PC-3 (cell line): Measurements from ENCODE around the gene P2RY6. TPM values are rescaled to one million over a fixed set of nuclear protein-coding genes. Genes with fewer than 3 reads are reported as not detected.
A peak's percentile ranks its signal among the peaks of the same experiment; 100 is the strongest.

Experiments used
- ATAC-seq: fragments of 200-7000 bp; cut with Tn5 transposase; 2 replicates; pipeline ENCODE4 v1.9.1; 2020; ENCODE audit warnings: mild to moderate bottlenecking, moderate library complexity
- BruUV-seq: library from RNA; stranded (reverse); fragments of 400-500 nt; replicated peaks from 2 replicates; lab custom pipeline; 2021; lab: Mats Ljungman, UMichigan
- CTCF ChIA-PET: fragments of 300-600 bp; sonication (Branson Sonifier 250); formaldehyde crosslinking; loops from one replicate; lab custom pipeline; 2022; ENCODE audit warnings: antibody characterized with exemption; lab: Charles Lee
- POLR2A ChIA-PET: fragments of 300-600 bp; sonication (Branson Sonifier 250); formaldehyde crosslinking; loops from one replicate; lab custom pipeline; 2022; ENCODE audit warnings: antibody characterized with exemption; ENCODE audit not compliant: unreplicated experiment; lab: Charles Lee
- DNase-seq: peaks from one replicate; pipeline ENCODE4 v3.0.0-alpha.2; 2015
- H2AFZ ChIP-seq: fragments of 300-600 bp; sonication (generic); 2 replicates; pipeline ENCODE4 v1.6.0; 2016; ENCODE audit warnings: antibody characterized with exemption, low read length
- H3F3A ChIP-seq: fragments of 300-600 bp; sonication (generic); one replicate; pipeline ENCODE4 v1.6.0; 2017; ENCODE audit warnings: antibody characterized with exemption, low read length, control low read depth, mild to moderate bottlenecking; ENCODE audit not compliant: unreplicated experiment
- H3K27ac ChIP-seq: fragments of 300-600 bp; sonication (generic); 2 replicates; pipeline ENCODE4 v1.5.1; 2016; ENCODE audit warnings: mild to moderate bottlenecking, low read length
- H3K27me3 ChIP-seq: fragments of 300-600 bp; sonication (generic); 2 replicates; pipeline ENCODE4 v1.6.1; 2016; ENCODE audit warnings: low read length, mixed read lengths
- H3K36me3 ChIP-seq: fragments of 300-600 bp; sonication (generic); 2 replicates; pipeline ENCODE4 v1.6.1; 2016; ENCODE audit warnings: low read depth, mixed run types, low read length, mixed read lengths
- H3K4me1 ChIP-seq: fragments of 300-600 bp; sonication (generic); 2 replicates; pipeline ENCODE4 v1.5.1; 2016; ENCODE audit warnings: low read length; ENCODE audit not compliant: insufficient read depth
- H3K4me2 ChIP-seq: fragments of 300-600 bp; sonication (generic); 2 replicates; pipeline ENCODE4 v1.6.0; 2016; ENCODE audit warnings: low read length
- H3K4me3 ChIP-seq: fragments of 300-600 bp; sonication (generic); 2 replicates; pipeline ENCODE4 v1.5.1; 2016; ENCODE audit warnings: mild to moderate bottlenecking, low read length, mixed read lengths
- H3K79me2 ChIP-seq: fragments of 300-600 bp; sonication (generic); 2 replicates; pipeline ENCODE4 v1.6.1; 2017; ENCODE audit warnings: low read length, mixed read lengths
- H3K9ac ChIP-seq: fragments of 300-600 bp; sonication (generic); 2 replicates; pipeline ENCODE4 v1.6.0; 2016; ENCODE audit warnings: mild to moderate bottlenecking, low read length
- H3K9me2 ChIP-seq: fragments of 300-600 bp; sonication (generic); replicated peaks from 2 replicates; pipeline ENCODE4 v1.6.1; 2016; ENCODE audit warnings: mixed run types, low read length, mixed read lengths
- H3K9me3 ChIP-seq: fragments of 300-600 bp; sonication (generic); 2 replicates; pipeline ENCODE4 v1.6.1; 2016; ENCODE audit warnings: low read length, mixed read lengths
- H4K20me1 ChIP-seq: fragments of 300-600 bp; sonication (generic); 2 replicates; pipeline ENCODE4 v1.6.1; 2016; ENCODE audit warnings: low read length, mixed read lengths
- EZH2 ChIP-seq: fragments of 300-600 bp; sonication (generic); IDR thresholded peaks from one replicate; pipeline ENCODE4 v1.6.1; 2017; ENCODE audit warnings: antibody characterized with exemption, mild to moderate bottlenecking, low read length; ENCODE audit not compliant: unreplicated experiment
- EZH2phosphoT487 ChIP-seq: fragments of 300-600 bp; sonication (generic); IDR thresholded peaks from 2 replicates; pipeline ENCODE4 v1.6.1; 2018; ENCODE audit warnings: mild to moderate bottlenecking, antibody characterized with exemption, low read length, borderline replicate concordance
- intact Hi-C: fragments of 100-400 bp; cut with micrococcal nuclease; formaldehyde crosslinking; loops from 2 replicates; pipeline ENCODE4 v1.9.0; 2023
- total RNA-seq: library from RNA; depleted of rRNA; stranded (reverse); fragments of >200 nt; gene quantifications from 2 replicates; pipeline ENCODE4 v1.2.3, GENCODE V29; 2014
- TF ChIP-seq, protein P1 (sequence below): fragments of 300-600 bp; sonication (generic); conservative IDR thresholded peaks from 2 replicates; pipeline ENCODE4 v1.5.1; 2017; ENCODE audit warnings: antibody characterized with exemption, low read depth, mild to moderate bottlenecking, low read length

P2RY6 gene
- total RNA-seq, 1 experiment from 2014 or later = 2.0 TPM

DNA sequence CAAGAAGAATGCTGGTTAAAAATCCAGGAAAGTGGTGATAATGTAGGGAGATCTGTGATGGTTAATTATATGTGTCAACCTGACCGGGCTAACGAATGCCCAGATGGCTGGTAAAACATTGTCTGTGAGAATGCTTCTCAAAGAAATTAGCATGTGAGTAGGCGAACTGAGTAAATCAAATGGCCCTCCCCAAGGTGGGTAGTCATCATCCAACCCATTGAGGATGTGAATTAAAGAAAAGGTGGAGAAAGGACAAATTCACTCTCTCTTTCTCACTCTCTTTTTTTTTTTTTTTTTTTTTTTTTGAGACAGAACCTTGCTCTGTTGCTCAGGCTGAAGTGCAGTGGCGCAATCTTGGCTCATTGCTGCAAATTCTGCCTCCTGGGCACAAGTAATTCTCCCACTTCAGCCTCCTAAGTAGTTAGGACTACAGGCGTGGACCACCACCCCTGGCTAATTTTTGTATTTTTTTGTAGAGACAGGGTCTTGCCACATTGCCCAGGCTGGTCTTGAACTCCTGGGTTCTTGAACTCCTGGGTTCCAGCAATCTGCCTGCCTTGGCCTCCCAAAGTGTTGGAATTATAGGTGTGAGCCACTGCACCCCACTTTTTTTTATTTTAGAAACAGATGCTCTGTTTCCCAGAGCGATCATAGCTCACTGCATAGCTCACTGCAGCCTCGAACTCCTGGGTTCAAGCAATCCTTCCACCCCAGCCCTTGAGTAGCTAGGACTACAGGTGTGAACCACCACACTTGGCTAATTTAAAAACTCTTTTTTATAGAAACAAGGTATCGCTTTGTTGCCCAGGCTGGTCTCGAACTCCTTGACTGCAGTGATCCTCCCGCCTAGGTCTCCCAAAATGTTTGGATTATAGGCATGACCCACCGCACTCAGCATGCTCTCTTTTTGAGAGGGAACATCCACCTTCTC lies 22.0 kb upstream of the P2RY6 start:
- intact Hi-C loops = loop anchor here (5.0 kb wide), 1 partner anchor 37 kb away; no protein-coding TSS in a partner anchor
- H3K9ac ChIP-seq = no peak overlapping the region
- peaks cover 8% of the 10 kb centered on the region for H3F3A ChIP-seq
- ATAC-seq = no peak
- H3K9me3 ChIP-seq = no peaks in the 10 kb centered on the region
- H3K36me3 ChIP-seq = no peaks in the 10 kb centered on the region
- H3K4me1 ChIP-seq = no peaks in the 10 kb centered on the region
- H3K4me3 ChIP-seq = no peak overlapping the region
- H3K4me2 ChIP-seq = no peak overlapping the region
- H3K27ac ChIP-seq = no peak overlapping the region
- no peak overlapping the region for H2AFZ ChIP-seq
- H3K79me2 ChIP-seq = no peaks in the 10 kb centered on the region
- ChIA-PET POLR2A (no interaction called here), CTCF (no interaction called here)
- TF ChIP-seq EZH2phosphoT487 (no peak), EZH2 (no peak)
- DNase-seq = no peak
- no peaks in the 10 kb centered on the region for H3K27me3 ChIP-seq
- no peaks in the 10 kb centered on the region for H4K20me1 ChIP-seq
- no peaks in the 10 kb centered on the region for H3K9me2 ChIP-seq
- BruUV-seq = no TSS peak

DNA sequence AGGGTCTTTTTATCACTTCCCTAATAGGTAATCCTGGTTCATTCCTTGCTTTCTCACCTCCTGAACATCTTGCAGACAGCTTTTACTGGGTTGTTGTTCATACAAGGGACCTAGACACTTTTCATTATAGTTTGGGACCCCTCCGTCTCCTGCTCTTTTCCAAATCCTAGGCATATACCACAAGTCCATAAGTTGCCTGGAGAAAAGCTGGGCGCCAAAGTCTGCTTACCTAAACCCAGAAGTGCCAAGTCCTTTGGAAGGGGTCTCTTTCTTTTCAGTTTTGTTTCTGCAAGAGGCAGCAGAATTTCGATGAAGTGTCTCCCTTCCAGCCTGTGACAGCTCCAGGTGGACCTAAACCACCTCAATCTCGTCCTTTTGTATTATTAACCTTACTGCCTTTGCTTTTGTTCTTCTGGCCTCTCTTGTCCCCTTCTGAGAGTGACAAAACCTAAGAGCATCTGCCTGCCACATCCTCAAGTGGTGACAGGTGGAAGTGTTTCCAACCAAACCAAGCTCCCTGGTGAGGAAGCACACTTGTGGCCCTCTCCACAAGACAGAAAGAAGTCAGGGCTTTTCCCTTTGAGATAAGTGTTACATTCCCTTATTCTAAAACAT lies 19.5 kb upstream of the P2RY6 start:
- BruUV-seq = no TSS peak
- peaks cover 10% of the 10 kb centered on the region for H3K4me1 ChIP-seq
- ATAC-seq (peak; percentile 63), DNase-seq (peak; percentile 53)
- no peaks in the 10 kb centered on the region for H3K9me3 ChIP-seq
- H3K4me2 ChIP-seq = no peak overlapping the region
- intact Hi-C loops = no loop called here
- H3F3A ChIP-seq = peaks cover 5% of the 10 kb centered on the region
- no peaks in the 10 kb centered on the region for H3K36me3 ChIP-seq
- no peaks in the 10 kb centered on the region for H3K9me2 ChIP-seq
- ChIA-PET CTCF (interaction anchor here (0.5 kb wide), 1 partner anchor 55 kb away, joined by 3 read pairs; no protein-coding TSS in a partner anchor), POLR2A (interaction anchor here (0.6 kb wide), 1 partner anchor 19 kb away, joined by 3 read pairs; the partner anchor contains the start of gene P2RY6)
- no peak overlapping the region for H2AFZ ChIP-seq
- H3K27me3 ChIP-seq = no peaks in the 10 kb centered on the region
- no peaks in the 10 kb centered on the region for H4K20me1 ChIP-seq
- H3K4me3 ChIP-seq = no peak overlapping the region
- H3K27ac ChIP-seq = no peak overlapping the region
- TF ChIP-seq, protein P1, sequence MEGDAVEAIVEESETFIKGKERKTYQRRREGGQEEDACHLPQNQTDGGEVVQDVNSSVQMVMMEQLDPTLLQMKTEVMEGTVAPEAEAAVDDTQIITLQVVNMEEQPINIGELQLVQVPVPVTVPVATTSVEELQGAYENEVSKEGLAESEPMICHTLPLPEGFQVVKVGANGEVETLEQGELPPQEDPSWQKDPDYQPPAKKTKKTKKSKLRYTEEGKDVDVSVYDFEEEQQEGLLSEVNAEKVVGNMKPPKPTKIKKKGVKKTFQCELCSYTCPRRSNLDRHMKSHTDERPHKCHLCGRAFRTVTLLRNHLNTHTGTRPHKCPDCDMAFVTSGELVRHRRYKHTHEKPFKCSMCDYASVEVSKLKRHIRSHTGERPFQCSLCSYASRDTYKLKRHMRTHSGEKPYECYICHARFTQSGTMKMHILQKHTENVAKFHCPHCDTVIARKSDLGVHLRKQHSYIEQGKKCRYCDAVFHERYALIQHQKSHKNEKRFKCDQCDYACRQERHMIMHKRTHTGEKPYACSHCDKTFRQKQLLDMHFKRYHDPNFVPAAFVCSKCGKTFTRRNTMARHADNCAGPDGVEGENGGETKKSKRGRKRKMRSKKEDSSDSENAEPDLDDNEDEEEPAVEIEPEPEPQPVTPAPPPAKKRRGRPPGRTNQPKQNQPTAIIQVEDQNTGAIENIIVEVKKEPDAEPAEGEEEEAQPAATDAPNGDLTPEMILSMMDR = peak; percentile 42; the same call in 1 of the 2 replicates
- TF ChIP-seq EZH2phosphoT487 = no peak
- H3K79me2 ChIP-seq = no peaks in the 10 kb centered on the region
- H3K9ac ChIP-seq = no peak overlapping the region

DNA sequence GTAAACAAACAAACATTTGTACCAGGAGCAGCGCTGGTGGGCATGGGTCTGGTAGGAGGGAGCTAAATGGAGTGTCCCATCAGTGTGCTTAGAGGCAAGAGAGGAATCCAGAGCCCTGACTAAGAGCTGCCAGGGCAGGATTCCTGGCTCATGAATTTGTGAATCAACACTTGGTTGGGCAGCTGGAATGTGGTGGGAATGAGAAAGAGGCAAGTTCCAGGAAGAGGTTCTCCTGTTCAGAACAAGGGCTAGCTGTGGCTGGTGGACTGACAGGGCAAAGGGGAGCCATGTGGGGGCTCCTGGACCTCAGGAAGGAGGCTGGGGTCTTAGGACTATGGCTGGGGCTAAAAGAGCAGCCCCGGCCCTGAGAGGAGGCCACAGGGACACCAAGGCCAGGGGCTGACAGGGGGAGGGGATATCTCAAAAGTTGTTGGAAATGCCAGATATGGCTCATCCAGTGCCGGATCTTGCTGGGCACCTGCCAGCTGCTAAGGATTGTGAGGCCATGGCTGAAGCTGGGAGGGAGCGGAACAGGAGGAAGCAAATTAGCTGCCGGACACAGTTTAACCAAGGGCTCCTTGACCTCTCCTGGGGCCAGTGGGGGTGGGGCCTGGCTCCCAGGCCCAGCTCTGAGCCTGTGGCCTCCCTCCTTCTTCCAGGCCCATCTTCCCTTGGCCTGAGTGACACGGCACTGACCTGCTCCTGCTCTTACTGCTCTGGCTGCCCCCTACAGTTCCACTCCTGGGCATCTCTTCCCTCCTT lies 14.6 kb upstream of the P2RY6 start:
- Histone ChIP-seq H3K9ac (peak overlapping the region; percentile 9; the same call in 1 of the 2 replicates), H4K20me1 (no peaks in the 10 kb centered on the region), H3K4me2 (peak overlapping the region; percentile 44), H3K79me2 (no peaks in the 10 kb centered on the region), H3K4me1 (peaks cover 17% of the 10 kb centered on the region), H3K27ac (peak overlapping the region; percentile 81), H3K9me3 (no peaks in the 10 kb centered on the region), H3K4me3 (no peak overlapping the region), H3K9me2 (no peaks in the 10 kb centered on the region), H2AFZ (peak overlapping the region; percentile 60), H3F3A (peaks cover 3% of the 10 kb centered on the region), H3K36me3 (no peaks in the 10 kb centered on the region), H3K27me3 (no peaks in the 10 kb centered on the region)
- ATAC-seq (peak; percentile 78), DNase-seq (peak; percentile 94)
- intact Hi-C loops = no loop called here
- ChIA-PET CTCF (no interaction called here), POLR2A (no interaction called here)
- no peak for TF ChIP-seq EZH2
- TF ChIP-seq EZH2phosphoT487 = no peak
- TF ChIP-seq, protein P1 = no peak
- BruUV-seq = no TSS peak
